HEK293T (cell line): ENCODE data around the gene ADGRD1.

Experiments
- BHLHE40 ChIP-seq: fragments of 450-650 bp; IDR thresholded peaks from 2 replicates; pipeline ENCODE4 v1.6.1; 2016; ENCODE audit warnings: mild to moderate bottlenecking, moderate library complexity, borderline replicate concordance
- FOXA1 ChIP-seq: fragments of 450-650 bp; IDR thresholded peaks from 2 replicates; pipeline ENCODE4 v1.6.1; 2016; ENCODE audit warnings: mild to moderate bottlenecking
- FOXM1 ChIP-seq: fragments of 450-650 bp; IDR thresholded peaks from 2 replicates; pipeline ENCODE4 v1.6.1; 2017; ENCODE audit warnings: mild to moderate bottlenecking, borderline replicate concordance
- LEF1 ChIP-seq: fragments of 450-650 bp; IDR thresholded peaks from 2 replicates; pipeline ENCODE4 v1.6.1; 2017; ENCODE audit warnings: mild to moderate bottlenecking, borderline replicate concordance
- SP1 ChIP-seq: fragments of 450-650 bp; IDR thresholded peaks from 2 replicates; pipeline ENCODE4 v1.6.1; 2017
- ZNF384 ChIP-seq: fragments of 450-650 bp; IDR thresholded peaks from 2 replicates; pipeline ENCODE4 v1.6.1; 2016

DNA sequence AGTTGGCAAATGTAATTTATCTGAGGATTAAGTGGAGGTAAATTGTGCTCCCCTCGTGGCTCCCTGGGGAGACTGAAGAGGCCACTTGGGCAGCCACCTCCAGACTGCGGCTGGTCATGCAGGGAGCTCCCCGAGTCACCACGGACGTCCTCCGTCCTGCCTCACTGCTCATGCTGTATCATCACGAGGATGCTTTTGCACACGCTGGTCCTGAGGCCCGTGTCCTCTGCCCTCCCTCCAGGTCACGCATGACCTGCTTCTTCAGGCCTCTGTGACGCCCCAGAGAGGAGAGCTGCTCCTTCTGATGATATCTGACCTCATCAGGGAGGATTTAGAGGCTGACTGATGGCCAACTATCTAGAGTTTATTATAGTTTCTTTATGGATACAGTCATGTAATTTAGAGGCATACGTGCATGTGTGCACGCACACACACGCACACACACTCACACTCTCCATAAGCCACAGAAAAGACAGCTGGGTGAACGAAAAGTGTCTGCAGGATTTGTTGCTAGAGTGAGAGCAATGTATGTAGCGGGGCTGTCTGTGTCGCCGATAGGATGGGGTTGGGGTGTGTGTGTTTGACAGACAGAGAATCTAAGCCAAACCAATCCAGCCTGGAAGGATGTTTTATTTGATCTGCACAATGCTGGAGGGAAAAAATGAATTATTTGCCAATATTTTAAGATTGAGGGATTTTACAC lies 160.0 kb downstream of the ADGRD1 start:
- TF ChIP-seq FOXM1 (no peak), FOXA1 (no peak), ZNF384 (no peak), LEF1 (no peak), SP1 (no peak), BHLHE40 (no peak)
